Osteoblast (primary cell): ENCODE data around the gene CX3CR1. TPM values are rescaled to one million over a fixed set of nuclear protein-coding genes. Genes with fewer than 3 reads are reported as not detected.

Source experiments
- DNase-seq: peaks from one replicate; pipeline ENCODE4 v3.0.0; 2011; ENCODE audit warnings: low spot score, mixed read lengths; ENCODE audit not compliant: insufficient read length; ENCODE audit errors: missing footprints
- H2AFZ ChIP-seq: 2 replicates; pipeline ENCODE4 v1.6.0; 2011; ENCODE audit warnings: mild to moderate bottlenecking, low read length
- H3K27ac ChIP-seq: 2 replicates; pipeline ENCODE4 v1.5.1; 2011; ENCODE audit warnings: mild to moderate bottlenecking, low read depth, low read length, moderate library complexity
- H3K27me3 ChIP-seq: 2 replicates; pipeline ENCODE4 v1.6.0; 2012; ENCODE audit warnings: mild to moderate bottlenecking, control low read depth, inconsistent platforms, low read length, moderate library complexity; ENCODE audit not compliant: insufficient read depth
- H3K36me3 ChIP-seq: 2 replicates; pipeline ENCODE4 v1.5.1; 2011; ENCODE audit warnings: mild to moderate bottlenecking, low read length, control low read depth, moderate library complexity; ENCODE audit not compliant: insufficient read depth
- H3K4me1 ChIP-seq: 2 replicates; pipeline ENCODE4 v1.5.1; 2011; ENCODE audit warnings: mild to moderate bottlenecking, low read length, control low read depth, moderate library complexity; ENCODE audit not compliant: insufficient read depth
- H3K4me2 ChIP-seq: 2 replicates; pipeline ENCODE4 v1.6.0; 2011; ENCODE audit warnings: mild to moderate bottlenecking, low read length; ENCODE audit not compliant: insufficient read depth
- H3K4me3 ChIP-seq: fragments of 200-600 bp; sonication (generic); 3 replicates; pipeline ENCODE4 v1.5.1; 2012; ENCODE audit warnings: mild to moderate bottlenecking, low read length, inconsistent platforms; ENCODE audit not compliant: insufficient read depth
- H3K79me2 ChIP-seq: 2 replicates; pipeline ENCODE4 v1.6.0; 2012; ENCODE audit warnings: mild to moderate bottlenecking, low read length, control low read depth, inconsistent platforms; ENCODE audit not compliant: insufficient read depth
- H3K9me3 ChIP-seq: 2 replicates; pipeline ENCODE4 v1.5.1; 2011; ENCODE audit warnings: low read depth, low read length, control low read depth
- H4K20me1 ChIP-seq: 2 replicates; pipeline ENCODE4 v1.6.0; 2012; ENCODE audit warnings: mild to moderate bottlenecking, low read length, control low read depth; ENCODE audit not compliant: insufficient read depth
- total RNA-seq: library from RNA; depleted of rRNA; stranded (reverse); fragments of >200 nt; gene quantifications from 2 replicates; pipeline ENCODE4 v1.2.3, GENCODE V29; 2012
- TF ChIP-seq, protein P1 (sequence below): IDR thresholded peaks from 2 replicates; pipeline ENCODE4 v1.5.1; 2011; ENCODE audit warnings: mild to moderate bottlenecking, low read depth, low read length, moderate library complexity; ENCODE audit errors: extremely low read depth

The CX3CR1 gene
- total RNA-seq, 1 donor, result under 0.01 TPM

DNA sequence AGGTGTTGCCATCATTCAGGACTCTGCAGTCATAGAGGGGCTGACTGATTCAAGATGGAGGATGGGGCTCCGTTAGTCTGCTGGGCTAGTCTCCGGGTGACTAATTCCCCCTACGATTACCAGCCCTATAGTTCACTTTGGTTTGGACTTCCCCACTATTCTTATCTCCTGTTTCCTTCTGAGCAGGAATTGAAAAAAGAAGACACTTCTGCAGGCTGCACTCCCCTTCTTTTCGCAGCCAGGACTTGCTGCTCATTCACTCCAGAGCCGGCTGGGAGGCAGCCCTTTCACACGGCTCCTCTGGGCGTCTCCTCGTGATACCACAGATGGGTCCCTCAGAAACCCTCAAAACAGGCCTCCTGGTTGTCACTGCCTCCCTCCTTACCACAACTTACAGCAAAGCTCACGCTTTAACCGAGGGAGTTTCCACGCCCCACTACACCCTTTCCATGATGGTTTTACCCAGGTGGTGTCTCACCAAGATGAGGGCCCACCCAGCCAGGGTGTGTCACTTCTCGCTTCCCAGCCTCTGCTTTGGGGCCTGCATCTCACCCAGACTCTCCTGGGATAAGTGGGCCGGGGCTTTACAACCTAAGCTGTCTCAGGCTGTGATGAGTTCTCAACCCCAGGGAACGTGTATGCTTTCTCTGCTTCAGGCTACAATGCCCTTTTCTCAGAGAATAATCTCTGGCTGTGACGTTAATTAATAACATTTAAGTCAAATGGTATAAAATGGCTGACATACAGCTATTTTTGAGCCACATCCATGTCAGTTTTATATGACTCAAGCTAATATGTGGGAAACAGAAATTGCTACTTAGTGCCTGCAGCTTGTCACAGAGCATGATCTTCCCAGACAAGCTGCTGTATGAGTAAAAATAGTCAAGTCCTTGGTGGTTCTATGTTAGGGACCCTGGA, 11.9 kb downstream of the CX3CR1 start:
- Histone ChIP-seq H4K20me1 (no peaks in the 10 kb centered on the region), H3K27ac (no peak overlapping the region), H2AFZ (no peak overlapping the region), H3K27me3 (peaks cover 45% of the 10 kb centered on the region), H3K4me2 (no peak overlapping the region), H3K79me2 (no peaks in the 10 kb centered on the region), H3K36me3 (no peaks in the 10 kb centered on the region), H3K9me3 (no peaks in the 10 kb centered on the region), H3K4me1 (no peaks in the 10 kb centered on the region), H3K4me3 (no peak overlapping the region)
- no peak for DNase-seq
- TF ChIP-seq, protein P1, sequence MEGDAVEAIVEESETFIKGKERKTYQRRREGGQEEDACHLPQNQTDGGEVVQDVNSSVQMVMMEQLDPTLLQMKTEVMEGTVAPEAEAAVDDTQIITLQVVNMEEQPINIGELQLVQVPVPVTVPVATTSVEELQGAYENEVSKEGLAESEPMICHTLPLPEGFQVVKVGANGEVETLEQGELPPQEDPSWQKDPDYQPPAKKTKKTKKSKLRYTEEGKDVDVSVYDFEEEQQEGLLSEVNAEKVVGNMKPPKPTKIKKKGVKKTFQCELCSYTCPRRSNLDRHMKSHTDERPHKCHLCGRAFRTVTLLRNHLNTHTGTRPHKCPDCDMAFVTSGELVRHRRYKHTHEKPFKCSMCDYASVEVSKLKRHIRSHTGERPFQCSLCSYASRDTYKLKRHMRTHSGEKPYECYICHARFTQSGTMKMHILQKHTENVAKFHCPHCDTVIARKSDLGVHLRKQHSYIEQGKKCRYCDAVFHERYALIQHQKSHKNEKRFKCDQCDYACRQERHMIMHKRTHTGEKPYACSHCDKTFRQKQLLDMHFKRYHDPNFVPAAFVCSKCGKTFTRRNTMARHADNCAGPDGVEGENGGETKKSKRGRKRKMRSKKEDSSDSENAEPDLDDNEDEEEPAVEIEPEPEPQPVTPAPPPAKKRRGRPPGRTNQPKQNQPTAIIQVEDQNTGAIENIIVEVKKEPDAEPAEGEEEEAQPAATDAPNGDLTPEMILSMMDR, result no peak

DNA sequence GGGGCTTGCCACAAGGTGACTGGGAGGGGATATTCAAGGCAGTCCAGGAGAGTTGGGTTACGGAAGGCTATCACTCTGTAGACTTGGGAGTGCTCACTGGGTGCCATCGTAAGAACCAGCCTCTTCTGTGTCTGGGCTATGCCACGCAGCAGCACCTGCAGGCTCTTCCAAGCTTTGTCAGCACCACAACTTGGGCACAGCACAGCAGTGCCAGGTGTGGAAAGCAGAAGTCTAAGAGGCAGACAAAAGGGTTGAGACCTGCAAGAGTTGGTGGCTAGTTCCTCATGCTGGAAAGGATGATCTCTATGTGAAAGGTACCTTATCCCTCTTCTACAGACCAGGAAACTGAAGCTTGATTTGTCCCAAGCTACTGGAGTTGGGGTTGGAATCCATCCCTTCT, 15.8 kb downstream of the CX3CR1 start:
- Histone ChIP-seq H3K9me3 (no peaks in the 10 kb centered on the region), H3K79me2 (no peaks in the 10 kb centered on the region), H3K4me3 (no peak overlapping the region), H3K27me3 (peaks cover 56% of the 10 kb centered on the region), H3K4me2 (no peak overlapping the region), H4K20me1 (no peaks in the 10 kb centered on the region), H3K4me1 (peaks cover 5% of the 10 kb centered on the region), H3K36me3 (no peaks in the 10 kb centered on the region), H2AFZ (no peak overlapping the region), H3K27ac (no peak overlapping the region)
- no peak for DNase-seq
- TF ChIP-seq, protein P1, result no peak

DNA sequence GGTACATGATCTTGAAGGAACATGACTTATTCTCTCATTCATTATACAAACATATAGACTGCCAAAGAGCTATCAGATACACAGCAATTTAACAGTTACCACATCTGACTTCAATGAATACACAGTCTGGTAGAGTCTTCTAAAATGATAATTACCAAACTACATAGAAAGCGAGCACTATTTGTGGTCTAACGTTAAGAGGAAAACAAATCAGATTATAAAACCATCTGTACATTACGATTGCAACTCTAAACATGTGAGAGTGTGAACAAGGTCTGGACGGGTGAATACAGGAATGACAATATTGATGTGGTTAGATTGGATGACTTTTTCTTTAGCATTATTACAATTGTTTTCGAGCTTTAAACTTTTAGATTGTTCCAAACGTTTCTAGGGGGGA, 16.3 kb downstream of the CX3CR1 start:
- Histone ChIP-seq H3K27ac (no peak overlapping the region), H3K4me2 (no peak overlapping the region), H4K20me1 (no peaks in the 10 kb centered on the region), H3K36me3 (no peaks in the 10 kb centered on the region), H3K9me3 (no peaks in the 10 kb centered on the region), H3K27me3 (peaks cover 55% of the 10 kb centered on the region), H3K4me3 (no peak overlapping the region), H3K4me1 (peaks cover 5% of the 10 kb centered on the region), H2AFZ (no peak overlapping the region), H3K79me2 (no peaks in the 10 kb centered on the region)
- TF ChIP-seq, protein P1, result no peak
- DNase-seq, result no peak

DNA sequence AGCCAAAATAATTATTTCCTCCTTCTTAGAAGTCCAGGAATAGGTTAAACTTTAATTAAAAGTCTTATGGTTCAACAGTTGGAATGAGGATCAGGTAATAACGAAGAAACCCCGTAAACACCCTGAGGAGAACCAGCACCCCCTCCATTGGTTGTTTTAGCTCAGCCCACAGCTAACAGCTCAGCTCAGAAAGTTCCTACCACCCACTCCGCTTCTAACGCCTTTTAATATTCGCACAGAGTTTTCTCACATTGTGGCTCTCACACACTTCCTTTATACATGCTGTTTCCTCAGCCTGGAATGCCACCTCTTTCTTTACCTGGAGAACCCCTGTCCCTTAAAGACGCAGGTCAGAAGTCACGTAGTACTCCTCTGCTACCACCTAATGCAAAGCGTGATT, 17.0 kb downstream of the CX3CR1 start:
- Histone ChIP-seq H3K27me3 (peaks cover 51% of the 10 kb centered on the region), H3K79me2 (no peaks in the 10 kb centered on the region), H3K9me3 (no peaks in the 10 kb centered on the region), H3K36me3 (no peaks in the 10 kb centered on the region), H2AFZ (no peak overlapping the region), H3K4me1 (peaks cover 5% of the 10 kb centered on the region), H4K20me1 (no peaks in the 10 kb centered on the region), H3K4me2 (no peak overlapping the region), H3K4me3 (no peak overlapping the region), H3K27ac (no peak overlapping the region)
- DNase-seq, result no peak
- TF ChIP-seq, protein P1, result no peak
